ENCODE data around the gene PRICKLE1.

PRICKLE1 gene

DNA sequence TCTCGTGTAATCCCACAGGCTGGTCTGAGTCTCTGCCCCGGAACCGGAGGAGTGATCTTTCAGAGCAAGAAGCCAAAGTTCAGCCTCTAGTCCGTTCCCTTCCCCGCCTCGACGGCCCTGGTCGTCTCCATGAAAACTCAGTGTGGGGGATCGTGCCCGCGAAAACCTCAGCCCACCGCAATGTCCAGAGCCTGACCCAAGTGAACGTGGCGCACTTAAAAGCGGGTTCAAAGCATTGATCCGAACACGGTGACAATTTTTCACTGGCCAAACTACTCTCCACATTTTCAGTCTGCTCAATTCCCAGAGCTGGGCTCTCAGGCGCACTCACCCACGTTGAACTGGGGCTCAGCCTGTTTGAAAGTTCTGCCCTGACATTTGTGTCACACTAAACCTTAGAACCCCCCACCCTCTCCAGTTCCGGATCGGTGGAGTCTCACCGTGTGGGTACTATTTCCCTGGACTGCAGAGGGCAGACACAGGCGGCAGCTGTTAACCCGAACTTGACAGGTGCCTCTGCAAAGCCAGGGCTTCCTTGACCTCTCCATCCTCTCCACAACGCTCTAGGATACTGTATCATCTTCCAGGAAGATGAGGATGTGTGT lies 886 bp upstream of the PRICKLE1 start:
- H3K4me3 ChIP-seq (ENCODE audit: low read depth, low read length), result peak overlapping the region; percentile 49; the same call in 1 of the 2 replicates
- TF ChIP-seq, protein P1, sequence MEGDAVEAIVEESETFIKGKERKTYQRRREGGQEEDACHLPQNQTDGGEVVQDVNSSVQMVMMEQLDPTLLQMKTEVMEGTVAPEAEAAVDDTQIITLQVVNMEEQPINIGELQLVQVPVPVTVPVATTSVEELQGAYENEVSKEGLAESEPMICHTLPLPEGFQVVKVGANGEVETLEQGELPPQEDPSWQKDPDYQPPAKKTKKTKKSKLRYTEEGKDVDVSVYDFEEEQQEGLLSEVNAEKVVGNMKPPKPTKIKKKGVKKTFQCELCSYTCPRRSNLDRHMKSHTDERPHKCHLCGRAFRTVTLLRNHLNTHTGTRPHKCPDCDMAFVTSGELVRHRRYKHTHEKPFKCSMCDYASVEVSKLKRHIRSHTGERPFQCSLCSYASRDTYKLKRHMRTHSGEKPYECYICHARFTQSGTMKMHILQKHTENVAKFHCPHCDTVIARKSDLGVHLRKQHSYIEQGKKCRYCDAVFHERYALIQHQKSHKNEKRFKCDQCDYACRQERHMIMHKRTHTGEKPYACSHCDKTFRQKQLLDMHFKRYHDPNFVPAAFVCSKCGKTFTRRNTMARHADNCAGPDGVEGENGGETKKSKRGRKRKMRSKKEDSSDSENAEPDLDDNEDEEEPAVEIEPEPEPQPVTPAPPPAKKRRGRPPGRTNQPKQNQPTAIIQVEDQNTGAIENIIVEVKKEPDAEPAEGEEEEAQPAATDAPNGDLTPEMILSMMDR (IDR thresholded peaks at IDR 0.05; ENCODE audit: low read depth, low read length, missing control alignments), result no peak
- DNase-seq (ENCODE audit: low read depth), result no peak

DNA sequence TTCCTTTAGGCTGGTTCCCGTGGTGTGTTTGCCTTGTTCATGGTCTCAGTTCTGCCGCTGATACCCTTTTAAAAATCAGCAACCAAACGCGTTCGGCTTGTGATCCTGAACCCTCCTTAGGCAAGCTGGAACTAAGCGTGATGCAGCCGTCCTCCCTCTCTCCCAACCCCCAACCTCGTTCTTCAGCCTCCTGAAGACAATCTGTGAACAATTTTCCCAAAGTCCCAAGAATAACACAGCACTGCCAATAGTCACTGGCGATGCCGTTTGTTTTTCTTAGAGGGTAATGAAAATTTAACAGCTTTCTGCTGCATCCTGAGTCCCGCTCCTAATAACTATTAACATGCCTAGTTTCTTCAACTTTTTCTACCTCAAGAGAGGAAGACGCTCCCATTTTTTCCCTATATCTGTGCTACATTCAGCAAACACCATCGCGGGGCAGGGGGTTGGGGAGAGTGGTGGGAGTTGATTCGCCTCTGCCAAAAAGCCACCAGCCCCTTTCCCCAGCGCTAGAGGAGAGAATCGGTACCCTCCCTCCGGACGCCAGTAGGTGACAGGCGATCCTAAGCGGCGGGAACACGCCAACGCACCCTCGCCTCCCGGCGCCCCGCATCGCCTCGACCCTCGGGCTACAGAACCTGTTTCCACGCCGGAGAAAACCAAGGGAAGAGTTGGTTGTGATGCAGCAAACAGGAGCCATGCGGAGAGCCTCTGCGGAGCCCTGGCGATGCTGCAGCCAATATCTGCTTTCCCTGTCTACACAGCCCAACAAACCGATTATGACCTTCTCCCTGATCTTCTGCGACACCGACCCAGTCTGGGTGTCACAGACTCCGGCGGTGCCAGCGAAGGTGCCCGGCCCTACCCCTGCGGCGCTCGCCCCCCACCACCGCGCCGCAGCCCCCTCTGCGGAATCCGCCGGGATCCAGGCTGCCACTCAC lies 752 bp downstream of the PRICKLE1 start:
- DNase-seq (ENCODE audit: low read depth), result no peak
- TF ChIP-seq, protein P1 (IDR thresholded peaks at IDR 0.05; ENCODE audit: low read depth, low read length, missing control alignments), result peak; percentile 65
- peak overlapping the region; percentile 58 for H3K4me3 ChIP-seq (ENCODE audit: low read depth, low read length)

DNA sequence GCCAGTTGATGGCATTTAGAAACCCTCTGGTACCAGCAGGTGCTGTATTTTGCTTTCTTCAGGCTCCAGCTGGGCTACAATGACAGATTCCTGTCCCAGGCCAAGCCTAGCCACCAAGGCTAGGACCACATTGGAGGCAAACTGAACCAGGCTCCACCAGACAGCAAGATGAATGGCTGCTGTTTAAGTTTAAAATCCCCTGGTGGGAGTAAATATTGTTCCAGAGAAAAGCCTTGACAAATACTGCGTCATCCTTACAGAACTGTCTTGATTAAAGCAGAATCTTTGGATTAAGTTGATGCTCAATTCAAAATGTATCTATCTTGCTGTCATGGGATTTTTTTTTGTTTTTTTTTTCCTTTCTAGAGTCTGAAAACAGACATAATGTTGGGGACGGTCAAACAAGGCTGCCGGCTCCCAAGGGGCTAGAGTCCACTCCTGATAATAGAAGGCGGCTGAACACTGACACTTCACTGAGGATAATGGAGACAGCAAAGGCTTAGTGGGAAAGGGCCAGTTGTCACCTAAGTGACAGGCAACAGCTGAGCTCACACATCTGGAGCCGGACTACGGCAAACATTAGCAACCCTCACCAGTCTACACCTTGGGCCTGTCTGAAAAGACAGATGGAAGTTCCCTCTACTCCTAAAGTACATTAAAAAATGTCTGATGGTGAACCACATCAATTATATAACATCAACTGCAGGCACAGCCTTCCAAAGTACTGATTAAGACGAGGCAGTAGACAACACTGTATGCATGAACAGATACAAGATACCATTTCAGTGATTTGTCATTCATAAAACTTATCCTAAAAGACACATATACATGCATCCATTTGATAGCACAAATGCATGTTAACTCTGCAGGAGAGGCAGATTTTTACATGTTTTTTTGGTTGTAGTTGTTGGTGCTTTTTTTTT lies 1.7 kb downstream of the PRICKLE1 start:
- TF ChIP-seq, protein P1 (IDR thresholded peaks at IDR 0.05; ENCODE audit: low read depth, low read length, missing control alignments), result no peak
- H3K4me3 ChIP-seq (ENCODE audit: low read depth, low read length), result no peak overlapping the region
- DNase-seq (ENCODE audit: low read depth), result no peak

DNA sequence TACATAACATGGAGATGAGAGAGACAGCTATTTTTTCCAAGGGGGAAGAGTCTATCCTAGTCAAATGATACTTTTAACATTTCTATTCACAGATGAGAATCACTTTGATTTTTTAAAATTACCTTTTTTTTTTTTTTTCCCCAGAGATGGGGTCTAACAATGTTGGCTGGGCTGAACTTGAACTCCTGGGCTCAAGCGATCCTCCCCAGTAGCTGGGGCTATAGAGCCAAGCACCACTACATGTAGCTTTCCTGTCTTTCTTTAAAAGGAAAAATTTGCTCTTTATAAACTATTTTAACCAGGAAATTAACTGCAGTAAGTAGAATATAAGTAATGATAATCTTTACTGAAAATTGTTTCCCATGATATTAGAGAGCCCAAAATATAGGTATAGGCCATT lies 3.3 kb downstream of the PRICKLE1 start:
- TF ChIP-seq, protein P1 (IDR thresholded peaks at IDR 0.05; ENCODE audit: low read depth, low read length, missing control alignments), result no peak
- H3K4me3 ChIP-seq (ENCODE audit: low read depth, low read length), result no peak overlapping the region
- DNase-seq (ENCODE audit: low read depth), result no peak

DNA sequence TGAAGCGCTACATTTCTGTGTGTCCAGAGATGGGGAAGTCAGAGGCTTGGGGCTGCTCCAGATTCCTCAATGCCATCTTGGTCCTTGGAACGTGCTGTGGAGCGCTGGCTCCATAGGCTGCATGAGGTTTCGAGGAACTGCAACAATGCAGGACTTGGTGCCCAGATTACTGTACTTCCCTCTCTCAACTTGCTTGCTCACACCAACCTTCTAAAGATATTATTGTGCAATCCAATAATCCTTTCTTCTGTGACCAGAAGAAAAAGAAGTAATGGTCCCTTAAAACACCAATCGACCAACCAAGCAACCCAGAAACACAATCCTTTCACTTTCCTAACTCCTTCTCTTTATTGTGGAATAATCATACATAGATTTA lies 3.7 kb downstream of the PRICKLE1 start:
- TF ChIP-seq, protein P1 (IDR thresholded peaks at IDR 0.05; ENCODE audit: low read depth, low read length, missing control alignments), result no peak

DNA sequence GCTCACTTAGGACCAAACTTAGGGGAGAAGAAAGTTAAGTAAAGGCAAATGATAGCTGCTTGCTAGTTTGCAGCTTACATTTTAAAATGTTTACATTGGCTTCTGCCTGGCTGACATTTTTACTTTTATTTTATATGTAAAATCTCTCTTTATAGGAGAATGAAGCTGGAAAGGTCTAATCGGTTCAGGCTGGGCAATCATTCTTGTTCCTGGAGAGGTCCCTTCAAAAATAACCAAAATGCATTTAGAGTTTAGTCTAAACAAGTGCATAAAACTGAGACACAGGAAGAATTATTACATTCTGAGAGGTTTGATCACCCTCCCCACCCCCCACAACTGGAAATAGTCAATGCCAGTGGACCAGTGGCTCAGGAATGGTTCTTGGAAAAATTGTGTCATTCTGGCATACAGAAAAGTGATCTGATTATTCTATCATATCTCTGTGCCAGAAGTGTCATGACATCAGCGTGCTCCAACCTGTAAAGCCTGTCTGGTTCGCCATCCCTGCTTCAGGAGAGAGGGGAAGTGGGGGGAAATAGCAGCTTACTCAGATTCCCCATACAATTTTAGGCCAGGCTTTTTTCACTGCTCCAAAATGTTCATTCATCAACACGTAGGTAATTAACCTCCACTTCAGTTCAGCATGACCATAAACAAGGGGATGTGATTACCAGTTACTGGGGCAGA lies 4.2 kb downstream of the PRICKLE1 start:
- DNase-seq (ENCODE audit: low read depth), result no peak
- TF ChIP-seq, protein P1 (IDR thresholded peaks at IDR 0.05; ENCODE audit: low read depth, low read length, missing control alignments), result no peak
- H3K4me3 ChIP-seq (ENCODE audit: low read depth, low read length), result no peak overlapping the region

More for the DNA sequence above, 3.7 kb downstream of the PRICKLE1 start:
- no peak for DNase-seq (ENCODE audit: low read depth)
- H3K4me3 ChIP-seq (ENCODE audit: low read depth, low read length), result no peak overlapping the region
